Tibial nerve (tissue), 4 donors: ENCODE results near the gene ACTN1.

Experiments used
- CTCF ChIP-seq, 5 experiments: fragments of 200-600 bp in 3 of 5; fragments of 450-650 bp in 2 of 5; sonication (generic) in 3 of 5; IDR thresholded peaks; one replicate each; pipeline ENCODE4 v1.5.1; 2016 to 2019; ENCODE audit warnings: antibody characterized with exemption in 5 of 5, mild to moderate bottlenecking in 3 of 5, moderate library complexity in 2 of 5
- EP300 ChIP-seq, 2 donors: sonication (generic); formaldehyde crosslinking; IDR thresholded peaks; one replicate each; pipeline ENCODE4 v1.6.1; 2017; ENCODE audit warnings: antibody characterized with exemption in 2 of 2, mild to moderate bottlenecking in 1 of 2
- POLR2A ChIP-seq, 2 donors: fragments of 450-650 bp; IDR thresholded peaks; one replicate each; pipeline ENCODE4 v1.6.1; 2017; ENCODE audit warnings: antibody characterized with exemption in 2 of 2, mild to moderate bottlenecking in 2 of 2, moderate library complexity in 2 of 2

DNA sequence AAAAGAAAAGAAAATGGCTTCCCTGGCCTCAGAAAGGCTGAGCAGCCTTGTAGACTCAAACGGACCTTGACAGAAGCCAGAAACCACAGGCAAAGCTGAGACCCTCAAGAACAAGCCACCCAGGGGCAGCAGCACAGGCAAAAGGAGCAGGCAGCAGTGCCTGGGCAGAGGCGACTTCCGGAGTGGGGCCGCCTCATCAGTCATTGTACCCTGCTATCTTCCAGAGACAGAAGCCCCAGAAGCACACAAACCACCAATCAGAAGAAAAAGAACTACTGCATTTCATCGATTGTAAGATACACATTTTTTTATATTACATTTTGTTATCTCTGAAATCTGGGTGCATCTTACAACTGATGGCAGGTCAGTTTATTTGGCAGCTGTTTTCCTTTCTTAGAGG lies 128.0 kb downstream of the ACTN1 start:
- TF ChIP-seq EP300 (IDR thresholded peaks at IDR 0.05) (no peak), POLR2A (IDR thresholded peaks at IDR 0.05) (no peak), CTCF (IDR thresholded peaks at IDR 0.05) (no peak)
